DND-41 (cell line): ENCODE measurements around the gene MOGAT1.

Experiments used
- ATAC-seq: fragments of 200-7000 bp; cut with Tn5 transposase; 3 replicates; pipeline ENCODE4 v1.9.1; 2021; ENCODE audit warnings: low read depth; ENCODE audit not compliant: insufficient read depth
- DNase-seq: peaks from one replicate; pipeline ENCODE4 v3.0.0-alpha.2; 2020
- H2AFZ ChIP-seq: 2 replicates; pipeline ENCODE4 v1.6.0; 2012; ENCODE audit warnings: low read depth, low read length
- H3K27ac ChIP-seq: 2 replicates; pipeline ENCODE4 v1.5.1; 2012; ENCODE audit warnings: low read length, inconsistent platforms
- H3K27me3 ChIP-seq: fragments of 200-600 bp; sonication (generic); 2 replicates; pipeline ENCODE4 v1.6.0; 2012; ENCODE audit warnings: low read length, mild to moderate bottlenecking, inconsistent platforms; ENCODE audit not compliant: insufficient read depth, poor library complexity
- H3K36me3 ChIP-seq: 2 replicates; pipeline ENCODE4 v1.5.1; 2012; ENCODE audit warnings: low read length, inconsistent platforms; ENCODE audit not compliant: insufficient read depth
- H3K4me1 ChIP-seq: 2 replicates; pipeline ENCODE4 v1.5.1; 2012; ENCODE audit warnings: mild to moderate bottlenecking, low read length; ENCODE audit not compliant: insufficient read depth
- H3K4me2 ChIP-seq: 2 replicates; pipeline ENCODE4 v1.6.0; 2012; ENCODE audit warnings: mild to moderate bottlenecking, moderate library complexity, low read length, inconsistent platforms; ENCODE audit not compliant: insufficient read depth
- H3K4me3 ChIP-seq, 2 experiments: fragments of 200-600 bp in 1 of 2; shearing (Covaris generic) in 1 of 2; 2 replicates each; pipeline ENCODE4 v1.5.1; 2012 to 2016; ENCODE audit warnings: inconsistent platforms in 2 of 2, low read length in 2 of 2, mild to moderate bottlenecking in 2 of 2, low read depth in 1 of 2, moderate library complexity in 1 of 2
- H3K79me2 ChIP-seq: 2 replicates; pipeline ENCODE4 v1.6.0; 2012; ENCODE audit warnings: low read length, inconsistent platforms; ENCODE audit not compliant: insufficient read depth
- H3K9ac ChIP-seq: 2 replicates; pipeline ENCODE4 v1.6.0; 2012; ENCODE audit warnings: low read depth, mild to moderate bottlenecking, inconsistent platforms, low read length, moderate library complexity
- H3K9me3 ChIP-seq: 2 replicates; pipeline ENCODE4 v1.5.1; 2012; ENCODE audit warnings: low read length, moderate library complexity, mild to moderate bottlenecking, inconsistent platforms; ENCODE audit not compliant: insufficient read depth, severe bottlenecking
- H4K20me1 ChIP-seq: 2 replicates; pipeline ENCODE4 v1.6.0; 2012; ENCODE audit warnings: low read length; ENCODE audit not compliant: insufficient read depth
- EZH2 ChIP-seq: IDR thresholded peaks from 3 replicates; pipeline ENCODE4 v1.6.1; 2012; ENCODE audit warnings: borderline replicate concordance, low read depth, mild to moderate bottlenecking, moderate library complexity, low read length, inconsistent platforms; ENCODE audit not compliant: severe bottlenecking
- TF ChIP-seq, protein P1 (sequence below): IDR thresholded peaks from 2 replicates; pipeline ENCODE4 v1.5.1; 2012; ENCODE audit warnings: borderline replicate concordance, low read length, moderate library complexity, mild to moderate bottlenecking; ENCODE audit not compliant: poor library complexity, severe bottlenecking; ENCODE audit errors: extremely low read depth

MOGAT1 gene

DNA sequence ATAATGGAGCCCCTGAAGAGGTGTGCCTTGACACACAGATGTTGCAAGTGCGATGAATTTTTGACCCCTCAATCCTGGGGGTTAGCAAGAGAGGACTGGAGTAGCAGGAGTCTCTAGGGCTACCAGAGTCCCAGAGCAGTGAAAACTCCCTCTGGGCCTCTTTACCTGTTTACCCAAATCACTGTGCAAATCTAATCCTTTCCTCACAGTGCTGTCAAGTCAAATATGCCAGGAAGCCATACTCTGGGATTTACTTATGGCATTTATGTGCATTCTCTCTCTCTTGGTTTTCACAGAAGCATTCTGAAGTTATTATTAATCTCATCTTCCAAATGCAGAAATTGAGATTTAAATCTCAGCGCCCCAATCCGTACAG is 62.0 kb downstream of the MOGAT1 start:
- Histone ChIP-seq H2AFZ (no peak overlapping the region), H3K4me2 (no peak overlapping the region), H4K20me1 (no peaks in the 10 kb centered on the region), H3K4me1 (peaks cover 6% of the 10 kb centered on the region; the same call in 1 of the 2 replicates), H3K27me3 (no peaks in the 10 kb centered on the region), H3K9ac (no peak overlapping the region), H3K79me2 (no peaks in the 10 kb centered on the region), H3K36me3 (no peaks in the 10 kb centered on the region), H3K9me3 (no peaks in the 10 kb centered on the region), H3K4me3 (no peak overlapping the region), H3K27ac (no peak overlapping the region)
- ATAC-seq (no peak), DNase-seq (no peak)
- TF ChIP-seq EZH2: no peak
- TF ChIP-seq, protein P1, sequence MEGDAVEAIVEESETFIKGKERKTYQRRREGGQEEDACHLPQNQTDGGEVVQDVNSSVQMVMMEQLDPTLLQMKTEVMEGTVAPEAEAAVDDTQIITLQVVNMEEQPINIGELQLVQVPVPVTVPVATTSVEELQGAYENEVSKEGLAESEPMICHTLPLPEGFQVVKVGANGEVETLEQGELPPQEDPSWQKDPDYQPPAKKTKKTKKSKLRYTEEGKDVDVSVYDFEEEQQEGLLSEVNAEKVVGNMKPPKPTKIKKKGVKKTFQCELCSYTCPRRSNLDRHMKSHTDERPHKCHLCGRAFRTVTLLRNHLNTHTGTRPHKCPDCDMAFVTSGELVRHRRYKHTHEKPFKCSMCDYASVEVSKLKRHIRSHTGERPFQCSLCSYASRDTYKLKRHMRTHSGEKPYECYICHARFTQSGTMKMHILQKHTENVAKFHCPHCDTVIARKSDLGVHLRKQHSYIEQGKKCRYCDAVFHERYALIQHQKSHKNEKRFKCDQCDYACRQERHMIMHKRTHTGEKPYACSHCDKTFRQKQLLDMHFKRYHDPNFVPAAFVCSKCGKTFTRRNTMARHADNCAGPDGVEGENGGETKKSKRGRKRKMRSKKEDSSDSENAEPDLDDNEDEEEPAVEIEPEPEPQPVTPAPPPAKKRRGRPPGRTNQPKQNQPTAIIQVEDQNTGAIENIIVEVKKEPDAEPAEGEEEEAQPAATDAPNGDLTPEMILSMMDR: no peak

GRCh38 chr2:222733846-222734702 is 62.6 kb downstream of the MOGAT1 start:
- no peaks in the 10 kb centered on the region for H4K20me1 ChIP-seq
- ATAC-seq (no peak), DNase-seq (no peak)
- TF ChIP-seq, protein P1: no peak
- TF ChIP-seq EZH2: no peak
- H2AFZ ChIP-seq: no peak overlapping the region
- peaks cover 12% of the 10 kb centered on the region; the same call in 1 of the 2 replicates for H3K4me1 ChIP-seq
- no peaks in the 10 kb centered on the region for H3K9me3 ChIP-seq
- H3K4me3 ChIP-seq: no peak overlapping the region
- no peak overlapping the region for H3K27ac ChIP-seq
- H3K27me3 ChIP-seq: no peaks in the 10 kb centered on the region
- no peak overlapping the region for H3K9ac ChIP-seq
- no peak overlapping the region for H3K4me2 ChIP-seq
- H3K36me3 ChIP-seq: no peaks in the 10 kb centered on the region
- no peaks in the 10 kb centered on the region for H3K79me2 ChIP-seq

- Histone ChIP-seq H3K4me2 (no peak overlapping the region), H2AFZ (no peak overlapping the region), H3K4me1 (peaks cover 13% of the 10 kb centered on the region; the same call in 1 of the 2 replicates)
Measured at GRCh38 chr2:222734703-222735014, 63.2 kb downstream of the MOGAT1 start.

More at GRCh38 chr2:222734703-222735014, 63.2 kb downstream of the MOGAT1 start:
- Histone ChIP-seq H3K36me3 (no peaks in the 10 kb centered on the region), H3K27ac (no peak overlapping the region), H3K27me3 (no peaks in the 10 kb centered on the region), H3K4me3 (no peak overlapping the region), H3K9me3 (no peaks in the 10 kb centered on the region), H3K79me2 (no peaks in the 10 kb centered on the region), H3K9ac (no peak overlapping the region), H4K20me1 (no peaks in the 10 kb centered on the region)
- ATAC-seq (no peak), DNase-seq (no peak)
- TF ChIP-seq EZH2: no peak
- TF ChIP-seq, protein P1: no peak
